Neural crest cell (in vitro differentiated cells): Measurements from ENCODE around the gene TAS2R5. TPM values are rescaled to one million over a fixed set of nuclear protein-coding genes. Genes with fewer than 3 reads are reported as not detected.
A peak's percentile ranks its signal among the peaks of the same experiment; 100 is the strongest.
"Not testable (repeated sequence)": the region's sequence is repeated elsewhere in the genome, so short reads cannot be mapped to it uniquely, and the experiment has no call there.

Source experiments
- DNase-seq: peaks from one replicate; pipeline ENCODE4 v3.0.0; 2021; ENCODE audit warnings: low read depth, mixed read lengths, low spot score
- H3K27ac Mint-ChIP-seq: one replicate; pipeline ENCODE4 v1.8.0; 2021; ENCODE audit warnings: mild to moderate bottlenecking, mixed read lengths; ENCODE audit not compliant: unreplicated experiment
- H3K27me3 Mint-ChIP-seq: 2 replicates; pipeline ENCODE4 v1.8.0; 2021; ENCODE audit warnings: low read depth, mild to moderate bottlenecking, mixed read lengths
- H3K36me3 Mint-ChIP-seq: 2 replicates; pipeline ENCODE4 v1.8.0; 2021; ENCODE audit warnings: low read depth, mild to moderate bottlenecking, mixed read lengths
- H3K4me1 Mint-ChIP-seq: 2 replicates; pipeline ENCODE4 v1.8.0; 2021; ENCODE audit warnings: mixed read lengths
- H3K4me3 Mint-ChIP-seq: one replicate; pipeline ENCODE4 v1.8.0; 2021; ENCODE audit warnings: mild to moderate bottlenecking, mixed read lengths
- H3K9me3 Mint-ChIP-seq: 2 replicates; pipeline ENCODE4 v1.8.0; 2021; ENCODE audit warnings: mixed read lengths
- long read RNA-seq: library from polyadenylated mRNA; unstranded; transcript quantifications from one replicate; pipeline ENCODE4 v2.0.0, GENCODE V29; 2020
- total RNA-seq: library from RNA; stranded (reverse); gene quantifications from 2 replicates; pipeline ENCODE4 v1.2.1, GENCODE V29; 2021
- TF ChIP-seq, protein P1 (sequence below): fragments of 200-600 bp; sonication (generic); conservative IDR thresholded peaks from 2 replicates; pipeline ENCODE4 v1.5.0; 2021; ENCODE audit warnings: antibody characterized with exemption, mild to moderate bottlenecking

Gene TAS2R5
- total RNA-seq, result 1.5 and 2.3 TPM in 2 replicates
- long read RNA-seq, result 0 reads

GRCh38 chr7:141789917-141790316 is at the start of gene TAS2R5:
TAS2R5 (plus strand) TSS chr7:141790217; CDS start chr7:141790362, 145 bp downstream.
- no peak within 1 kb of the TSS for H3K4me3 Mint-ChIP-seq
- H3K27ac Mint-ChIP-seq, result no peak within 1 kb of the TSS
- TF ChIP-seq, protein P1, sequence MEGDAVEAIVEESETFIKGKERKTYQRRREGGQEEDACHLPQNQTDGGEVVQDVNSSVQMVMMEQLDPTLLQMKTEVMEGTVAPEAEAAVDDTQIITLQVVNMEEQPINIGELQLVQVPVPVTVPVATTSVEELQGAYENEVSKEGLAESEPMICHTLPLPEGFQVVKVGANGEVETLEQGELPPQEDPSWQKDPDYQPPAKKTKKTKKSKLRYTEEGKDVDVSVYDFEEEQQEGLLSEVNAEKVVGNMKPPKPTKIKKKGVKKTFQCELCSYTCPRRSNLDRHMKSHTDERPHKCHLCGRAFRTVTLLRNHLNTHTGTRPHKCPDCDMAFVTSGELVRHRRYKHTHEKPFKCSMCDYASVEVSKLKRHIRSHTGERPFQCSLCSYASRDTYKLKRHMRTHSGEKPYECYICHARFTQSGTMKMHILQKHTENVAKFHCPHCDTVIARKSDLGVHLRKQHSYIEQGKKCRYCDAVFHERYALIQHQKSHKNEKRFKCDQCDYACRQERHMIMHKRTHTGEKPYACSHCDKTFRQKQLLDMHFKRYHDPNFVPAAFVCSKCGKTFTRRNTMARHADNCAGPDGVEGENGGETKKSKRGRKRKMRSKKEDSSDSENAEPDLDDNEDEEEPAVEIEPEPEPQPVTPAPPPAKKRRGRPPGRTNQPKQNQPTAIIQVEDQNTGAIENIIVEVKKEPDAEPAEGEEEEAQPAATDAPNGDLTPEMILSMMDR, result no peak
- H3K9me3 Mint-ChIP-seq, result no peaks in the 10 kb centered on the region
- DNase-seq, result no peak
- no peaks in the 10 kb centered on the region for H3K27me3 Mint-ChIP-seq
- peaks cover 8% of the 10 kb centered on the region for H3K4me1 Mint-ChIP-seq
- peaks cover 7% of the 10 kb centered on the region for H3K36me3 Mint-ChIP-seq

- H3K9me3 Mint-ChIP-seq, result no peaks in the 10 kb centered on the region
- H3K4me1 Mint-ChIP-seq, result peaks cover 27% of the 10 kb centered on the region
- H3K27me3 Mint-ChIP-seq, result no peaks in the 10 kb centered on the region
- H3K4me3 Mint-ChIP-seq, result no peak overlapping the region
- no peak for DNase-seq
- H3K27ac Mint-ChIP-seq, result no peak overlapping the region
- H3K36me3 Mint-ChIP-seq, result peaks cover 7% of the 10 kb centered on the region
- TF ChIP-seq, protein P1, result no peak
Measured at GRCh38 chr7:141742229-141742628, 47.8 kb upstream of the TAS2R5 start.

- Mint-ChIP-seq H3K4me1 (peaks cover 11% of the 10 kb centered on the region), H3K9me3 (no peaks in the 10 kb centered on the region), H3K36me3 (peaks cover 16% of the 10 kb centered on the region), H3K27me3 (no peaks in the 10 kb centered on the region), H3K27ac (no peak overlapping the region), H3K4me3 (no peak overlapping the region)
- no peak for DNase-seq
- TF ChIP-seq, protein P1, result no peak
Measured at GRCh38 chr7:141744131-141744530, 45.9 kb upstream of the TAS2R5 start.

- Mint-ChIP-seq H3K4me1 (no peaks in the 10 kb centered on the region), H3K9me3 (peaks cover 17% of the 10 kb centered on the region), H3K27me3 (no peaks in the 10 kb centered on the region), H3K36me3 (peaks cover 53% of the 10 kb centered on the region), H3K4me3 (no peak overlapping the region), H3K27ac (no peak overlapping the region)
- DNase-seq, result no peak
- TF ChIP-seq, protein P1, result no peak
Measured at GRCh38 chr7:141748396-141748795, 41.6 kb upstream of the TAS2R5 start.

DNA sequence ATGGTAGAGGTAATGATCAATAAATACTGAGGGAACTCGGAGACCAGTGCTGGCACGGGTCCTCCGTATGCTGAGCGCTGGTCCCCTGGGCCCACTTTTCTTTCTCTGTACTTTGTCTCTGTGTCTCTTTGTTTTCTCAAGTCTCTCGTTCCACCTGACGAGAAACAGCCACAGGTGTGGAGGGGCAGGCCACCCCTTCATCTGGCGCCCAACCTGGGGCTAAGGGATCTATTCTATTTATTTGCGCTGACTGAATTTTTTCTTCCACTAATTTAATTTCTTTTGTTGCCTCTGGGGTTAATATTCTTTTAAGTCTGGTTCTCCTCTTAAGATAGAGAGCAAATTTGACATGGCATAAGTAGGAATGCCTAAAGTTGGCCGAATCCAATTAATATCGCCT is 38.1 kb upstream of the TAS2R5 start:
- H3K4me3 Mint-ChIP-seq, H3K27ac Mint-ChIP-seq, H3K4me1 Mint-ChIP-seq, DNase-seq, H3K27me3 Mint-ChIP-seq: not testable (repeated sequence)
- Mint-ChIP-seq H3K36me3 (peaks cover 69% of the 10 kb centered on the region), H3K9me3 (peaks cover 19% of the 10 kb centered on the region)

DNA sequence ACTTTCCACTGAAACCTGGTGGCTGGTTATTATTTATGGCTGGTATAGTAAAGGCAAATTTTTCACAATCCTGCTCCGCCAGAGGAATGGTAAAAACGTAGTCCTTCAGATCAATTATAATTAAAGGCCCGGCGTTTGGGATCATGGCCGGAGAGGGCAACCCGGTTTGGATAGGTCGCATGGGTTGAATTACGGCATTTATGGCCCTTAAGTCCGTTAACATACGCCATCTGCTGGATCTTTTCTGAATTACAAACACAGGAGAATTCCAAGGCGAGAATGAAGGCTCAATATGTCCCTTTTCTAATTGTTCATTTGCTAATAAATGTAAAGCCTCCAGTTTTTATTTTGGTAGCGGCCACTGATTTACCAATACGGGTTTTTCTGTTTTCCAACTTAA is 37.4 kb upstream of the TAS2R5 start:
- H3K27me3 Mint-ChIP-seq, result no peaks in the 10 kb centered on the region
- peaks cover 73% of the 10 kb centered on the region for H3K36me3 Mint-ChIP-seq
- H3K9me3 Mint-ChIP-seq, result peaks cover 19% of the 10 kb centered on the region
- DNase-seq, result no peak
- no peaks in the 10 kb centered on the region for H3K4me1 Mint-ChIP-seq
- TF ChIP-seq, protein P1, result peak; percentile 55
- H3K4me3 Mint-ChIP-seq, result no peak overlapping the region
- H3K27ac Mint-ChIP-seq, result no peak overlapping the region
